OCI-LY1 (cell line): ENCODE results near the gene PPFIA4.
"Not testable (repeated sequence)": the region's sequence is repeated elsewhere in the genome, so short reads cannot be mapped to it uniquely, and the experiment has no call there.

Source experiments
- EZH2 ChIP-seq: fragments of 200-600 bp; sonication (generic), shearing (Covaris generic); IDR thresholded peaks from 2 replicates; pipeline ENCODE4 v1.8.0; 2017; ENCODE audit warnings: borderline replicate concordance, mixed run types, mild to moderate bottlenecking, antibody characterized with exemption, low read length, moderate library complexity, mixed read lengths
- TF ChIP-seq, protein P1 (sequence below): fragments of 200-600 bp; sonication (generic), shearing (Covaris generic); IDR thresholded peaks from 2 replicates; pipeline ENCODE4 v1.5.1; 2017; ENCODE audit warnings: mild to moderate bottlenecking, antibody characterized with exemption, low read length, moderate library complexity, mixed read lengths

DNA sequence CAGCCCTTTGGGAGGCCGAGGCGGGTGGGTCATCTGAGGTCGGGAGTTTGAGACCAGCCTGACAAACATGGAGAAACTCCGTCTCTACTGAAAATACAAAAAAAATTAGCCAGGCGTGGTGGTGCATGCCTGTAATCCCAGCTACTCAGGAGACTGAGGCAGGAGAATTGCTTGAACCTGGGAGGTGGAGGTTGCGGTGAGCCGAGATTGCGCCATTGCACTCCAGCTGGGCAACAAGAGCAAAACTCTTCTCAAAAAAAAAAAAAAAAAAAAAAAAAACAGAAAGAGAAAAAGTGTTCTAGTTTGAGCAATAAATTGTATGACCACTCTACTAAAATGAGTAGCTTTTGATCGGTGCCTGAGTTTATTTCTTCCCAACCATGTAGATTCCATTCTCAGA, 40.2 kb upstream of the PPFIA4 start:
- TF ChIP-seq EZH2 = not testable (repeated sequence)
- TF ChIP-seq, protein P1, sequence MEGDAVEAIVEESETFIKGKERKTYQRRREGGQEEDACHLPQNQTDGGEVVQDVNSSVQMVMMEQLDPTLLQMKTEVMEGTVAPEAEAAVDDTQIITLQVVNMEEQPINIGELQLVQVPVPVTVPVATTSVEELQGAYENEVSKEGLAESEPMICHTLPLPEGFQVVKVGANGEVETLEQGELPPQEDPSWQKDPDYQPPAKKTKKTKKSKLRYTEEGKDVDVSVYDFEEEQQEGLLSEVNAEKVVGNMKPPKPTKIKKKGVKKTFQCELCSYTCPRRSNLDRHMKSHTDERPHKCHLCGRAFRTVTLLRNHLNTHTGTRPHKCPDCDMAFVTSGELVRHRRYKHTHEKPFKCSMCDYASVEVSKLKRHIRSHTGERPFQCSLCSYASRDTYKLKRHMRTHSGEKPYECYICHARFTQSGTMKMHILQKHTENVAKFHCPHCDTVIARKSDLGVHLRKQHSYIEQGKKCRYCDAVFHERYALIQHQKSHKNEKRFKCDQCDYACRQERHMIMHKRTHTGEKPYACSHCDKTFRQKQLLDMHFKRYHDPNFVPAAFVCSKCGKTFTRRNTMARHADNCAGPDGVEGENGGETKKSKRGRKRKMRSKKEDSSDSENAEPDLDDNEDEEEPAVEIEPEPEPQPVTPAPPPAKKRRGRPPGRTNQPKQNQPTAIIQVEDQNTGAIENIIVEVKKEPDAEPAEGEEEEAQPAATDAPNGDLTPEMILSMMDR = not testable (repeated sequence)
